ENCODE measurements around the gene HMGN4. TPM values are rescaled to one million over a fixed set of nuclear protein-coding genes. Genes with fewer than 3 reads are reported as not detected.
"Not testable (repeated sequence)": the region's sequence is repeated elsewhere in the genome, so short reads cannot be mapped to it uniquely, and the experiment has no call there.

Gene HMGN4
- total RNA-seq, 1 donor from 2014 or later, result 39.7 TPM

DNA sequence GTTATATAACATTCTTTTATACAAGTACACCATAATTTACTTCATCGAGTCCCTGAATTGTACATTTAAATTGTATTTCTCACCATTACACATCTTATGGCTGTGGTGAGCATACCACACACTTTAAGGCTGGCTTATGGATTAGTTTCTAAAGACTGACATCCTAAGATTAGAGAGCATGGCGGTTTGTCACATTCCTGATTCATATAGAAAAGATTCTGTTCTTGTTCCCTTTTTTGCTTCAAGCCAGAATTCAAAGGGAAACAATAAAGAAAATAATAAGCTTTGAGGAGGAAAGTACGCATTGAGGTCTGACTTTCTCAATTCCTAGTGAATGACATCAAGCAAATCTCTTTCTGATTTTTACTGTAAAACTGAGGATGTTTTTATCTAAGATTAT, 35.5 kb upstream of the HMGN4 start:
- Mint-ChIP-seq H3K27me3 (peaks cover 44% of the 10 kb centered on the region), H3K36me3 (ENCODE audit: insufficient read depth) (peaks cover 1% of the 10 kb centered on the region), H3K4me3 (ENCODE audit: low read depth) (no peak overlapping the region), H3K9me3 (ENCODE audit: low read depth) (no peaks in the 10 kb centered on the region), H3K4me1 (ENCODE audit: low read depth) (peaks cover 9% of the 10 kb centered on the region), H3K27ac (no peak overlapping the region)
- no peak for DNase-seq (ENCODE audit: low spot score, unreplicated experiment)
- TF ChIP-seq, protein P1, sequence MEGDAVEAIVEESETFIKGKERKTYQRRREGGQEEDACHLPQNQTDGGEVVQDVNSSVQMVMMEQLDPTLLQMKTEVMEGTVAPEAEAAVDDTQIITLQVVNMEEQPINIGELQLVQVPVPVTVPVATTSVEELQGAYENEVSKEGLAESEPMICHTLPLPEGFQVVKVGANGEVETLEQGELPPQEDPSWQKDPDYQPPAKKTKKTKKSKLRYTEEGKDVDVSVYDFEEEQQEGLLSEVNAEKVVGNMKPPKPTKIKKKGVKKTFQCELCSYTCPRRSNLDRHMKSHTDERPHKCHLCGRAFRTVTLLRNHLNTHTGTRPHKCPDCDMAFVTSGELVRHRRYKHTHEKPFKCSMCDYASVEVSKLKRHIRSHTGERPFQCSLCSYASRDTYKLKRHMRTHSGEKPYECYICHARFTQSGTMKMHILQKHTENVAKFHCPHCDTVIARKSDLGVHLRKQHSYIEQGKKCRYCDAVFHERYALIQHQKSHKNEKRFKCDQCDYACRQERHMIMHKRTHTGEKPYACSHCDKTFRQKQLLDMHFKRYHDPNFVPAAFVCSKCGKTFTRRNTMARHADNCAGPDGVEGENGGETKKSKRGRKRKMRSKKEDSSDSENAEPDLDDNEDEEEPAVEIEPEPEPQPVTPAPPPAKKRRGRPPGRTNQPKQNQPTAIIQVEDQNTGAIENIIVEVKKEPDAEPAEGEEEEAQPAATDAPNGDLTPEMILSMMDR (IDR thresholded peaks at IDR 0.05; ENCODE audit: unreplicated experiment), result no peak

- DNase-seq (ENCODE audit: low spot score, unreplicated experiment), result no peak
- Mint-ChIP-seq H3K27ac (no peak overlapping the region), H3K36me3 (ENCODE audit: insufficient read depth) (peaks cover 1% of the 10 kb centered on the region), H3K27me3 (peaks cover 18% of the 10 kb centered on the region), H3K9me3 (ENCODE audit: low read depth) (no peaks in the 10 kb centered on the region), H3K4me1 (ENCODE audit: low read depth) (no peaks in the 10 kb centered on the region), H3K4me3 (ENCODE audit: low read depth) (no peak overlapping the region)
- TF ChIP-seq, protein P1 (IDR thresholded peaks at IDR 0.05; ENCODE audit: unreplicated experiment), result no peak
These were observed 30.5 kb upstream of the HMGN4 start for GRCh38 chr6:26507658-26508057.

DNA sequence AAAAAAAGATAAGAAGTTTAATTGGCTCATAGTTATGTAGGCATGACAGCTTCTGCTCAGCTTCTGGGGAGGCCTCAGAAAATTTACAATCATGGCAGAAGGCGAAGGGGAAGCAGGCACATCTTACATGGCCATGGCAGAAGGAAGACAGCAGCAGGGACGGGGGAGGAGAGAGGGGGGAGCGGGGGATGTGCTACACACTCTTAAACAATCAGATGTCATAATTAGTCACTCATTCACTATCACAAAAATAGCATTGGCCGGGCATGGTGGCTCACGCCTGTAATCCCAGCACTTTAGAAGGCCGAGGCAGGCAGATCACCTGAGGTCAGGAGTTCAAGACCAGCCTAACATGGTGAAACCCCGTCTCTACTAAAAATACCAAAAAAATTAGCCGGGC, 27.1 kb upstream of the HMGN4 start:
- H3K27ac Mint-ChIP-seq; H3K4me1 Mint-ChIP-seq (ENCODE audit: low read depth); H3K9me3 Mint-ChIP-seq (ENCODE audit: low read depth); H3K36me3 Mint-ChIP-seq (ENCODE audit: insufficient read depth); DNase-seq (ENCODE audit: low spot score, unreplicated experiment); H3K27me3 Mint-ChIP-seq; H3K4me3 Mint-ChIP-seq (ENCODE audit: low read depth): not testable (repeated sequence)

DNA sequence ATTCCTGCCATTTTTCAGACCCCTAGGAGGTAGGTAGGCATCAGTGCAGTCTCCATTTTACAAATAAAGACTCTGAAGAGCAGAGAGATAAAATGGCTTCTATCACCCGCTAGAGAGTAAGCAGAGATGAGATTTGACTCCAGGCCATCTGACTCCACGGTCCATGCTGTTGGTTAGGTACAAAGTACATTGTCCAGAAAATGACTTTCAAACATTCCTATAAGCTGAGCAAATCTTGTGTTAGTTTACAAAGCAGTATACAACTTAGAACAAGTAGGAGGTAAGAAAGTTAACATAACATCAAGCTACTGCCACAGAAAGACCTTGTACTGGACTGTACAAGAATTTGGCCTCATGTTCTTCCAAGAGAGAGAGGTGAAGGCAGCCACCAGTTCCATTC, 23.2 kb upstream of the HMGN4 start:
- no peak for DNase-seq (ENCODE audit: low spot score, unreplicated experiment)
- peaks cover 3% of the 10 kb centered on the region for H3K27me3 Mint-ChIP-seq
- no peak overlapping the region for H3K27ac Mint-ChIP-seq
- peaks cover 2% of the 10 kb centered on the region for H3K4me1 Mint-ChIP-seq (ENCODE audit: low read depth)
- no peak overlapping the region for H3K4me3 Mint-ChIP-seq (ENCODE audit: low read depth)
- no peaks in the 10 kb centered on the region for H3K36me3 Mint-ChIP-seq (ENCODE audit: insufficient read depth)
- H3K9me3 Mint-ChIP-seq (ENCODE audit: low read depth), result no peaks in the 10 kb centered on the region
- TF ChIP-seq, protein P1 (IDR thresholded peaks at IDR 0.05; ENCODE audit: unreplicated experiment), result no peak

- no peaks in the 10 kb centered on the region for H3K9me3 Mint-ChIP-seq (ENCODE audit: low read depth)
- H3K4me3 Mint-ChIP-seq (ENCODE audit: low read depth), result no peak overlapping the region
- no peaks in the 10 kb centered on the region for H3K36me3 Mint-ChIP-seq (ENCODE audit: insufficient read depth)
- H3K27ac Mint-ChIP-seq, result no peak overlapping the region
- no peaks in the 10 kb centered on the region for H3K27me3 Mint-ChIP-seq
- H3K4me1 Mint-ChIP-seq (ENCODE audit: low read depth), result peaks cover 5% of the 10 kb centered on the region
- TF ChIP-seq, protein P1 (IDR thresholded peaks at IDR 0.05; ENCODE audit: unreplicated experiment), result no peak
- DNase-seq (ENCODE audit: low spot score, unreplicated experiment), result no peak
These were observed 21.4 kb upstream of the HMGN4 start for GRCh38 chr6:26516481-26517427.

GRCh38 chr6:26519359-26519758, 18.8 kb upstream of the HMGN4 start:
- DNase-seq (ENCODE audit: low spot score, unreplicated experiment), result no peak
- no peaks in the 10 kb centered on the region for H3K27me3 Mint-ChIP-seq
- H3K36me3 Mint-ChIP-seq (ENCODE audit: insufficient read depth), result no peaks in the 10 kb centered on the region

More at GRCh38 chr6:26519359-26519758, 18.8 kb upstream of the HMGN4 start:
- H3K9me3 Mint-ChIP-seq (ENCODE audit: low read depth), result no peaks in the 10 kb centered on the region
- no peak overlapping the region for H3K4me3 Mint-ChIP-seq (ENCODE audit: low read depth)
- no peak overlapping the region for H3K27ac Mint-ChIP-seq
- H3K4me1 Mint-ChIP-seq (ENCODE audit: low read depth), result peaks cover 24% of the 10 kb centered on the region
- TF ChIP-seq, protein P1 (IDR thresholded peaks at IDR 0.05; ENCODE audit: unreplicated experiment), result no peak

All from progenitor cell of endocrine pancreas (in vitro differentiated cells).